GM21381 (cell line): ENCODE measurements around the gene SUCLA2.
"Not testable (repeated sequence)": the region's sequence is repeated elsewhere in the genome, so short reads cannot be mapped to it uniquely, and the experiment has no call there.

ENCODE experiments used
- ATAC-seq: cut with Tn5 transposase; IDR thresholded peaks from one replicate; pipeline ENCODE4 v1.9.1; 2021; ENCODE audit warnings: mild to moderate bottlenecking, moderate library complexity; ENCODE audit not compliant: unreplicated experiment

The SUCLA2 gene

DNA sequence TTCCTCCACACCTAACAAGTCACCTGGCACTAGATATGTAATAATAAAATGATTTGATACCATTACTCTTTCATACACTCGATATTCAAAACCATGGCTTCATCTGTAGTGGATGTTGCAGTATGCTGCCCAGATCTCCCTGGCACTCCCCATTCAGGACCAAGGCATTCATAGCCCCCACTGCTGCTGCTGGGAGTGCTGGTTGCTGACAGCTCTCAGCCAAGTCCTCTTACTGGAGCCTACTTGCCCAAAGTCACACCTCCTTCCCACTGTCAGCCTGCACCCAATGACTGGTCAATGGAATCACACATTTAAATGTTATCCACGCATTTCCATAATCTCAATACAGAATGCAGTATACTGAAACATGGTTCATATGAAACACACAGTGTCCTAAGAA, 3.7 kb downstream of the SUCLA2 start:
- no peak for ATAC-seq

DNA sequence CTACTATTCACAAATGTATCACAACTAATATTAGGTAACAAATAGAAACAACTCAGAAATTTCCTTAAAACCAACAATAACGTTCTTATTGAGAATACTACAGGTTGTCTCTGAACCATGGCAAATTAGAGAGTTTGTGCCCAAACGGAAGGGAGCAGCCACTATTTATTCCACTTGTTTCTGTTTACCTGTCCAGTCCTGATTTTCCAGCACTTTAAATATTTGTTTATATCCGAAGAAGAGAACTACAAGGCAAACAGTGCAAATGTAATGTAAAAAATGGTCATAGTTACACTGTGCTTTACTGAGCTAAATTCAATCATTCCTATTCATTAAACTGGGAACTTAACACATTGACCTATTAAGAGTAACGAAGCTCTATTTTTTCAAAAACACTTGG, 9.2 kb downstream of the SUCLA2 start:
- no peak for ATAC-seq

DNA sequence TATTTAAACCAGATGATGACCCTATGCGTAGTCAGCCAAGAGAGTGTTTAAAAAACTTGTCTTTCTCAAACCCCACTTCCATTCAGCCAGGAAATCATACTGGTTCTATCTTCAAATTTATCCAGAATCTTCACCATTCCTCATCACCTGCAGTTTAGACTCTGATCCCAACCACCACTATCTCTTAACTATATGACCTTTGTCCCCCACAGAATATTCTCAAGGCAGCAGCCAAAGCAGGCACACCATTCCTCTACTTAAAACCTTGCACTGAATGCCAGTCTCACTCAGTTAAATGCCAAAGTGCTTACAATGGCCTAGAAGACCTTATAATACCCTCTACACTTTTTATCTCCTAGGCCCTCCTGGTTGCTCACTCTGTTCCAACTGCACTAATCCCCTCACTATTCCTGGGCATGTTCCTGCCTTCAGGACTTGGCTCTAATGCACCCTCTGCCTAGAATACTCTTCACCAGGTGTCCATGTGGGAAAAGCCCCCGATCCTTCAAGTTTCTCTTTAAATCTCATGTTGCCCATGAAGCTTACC, 10.1 kb downstream of the SUCLA2 start:
- no peak for ATAC-seq

DNA sequence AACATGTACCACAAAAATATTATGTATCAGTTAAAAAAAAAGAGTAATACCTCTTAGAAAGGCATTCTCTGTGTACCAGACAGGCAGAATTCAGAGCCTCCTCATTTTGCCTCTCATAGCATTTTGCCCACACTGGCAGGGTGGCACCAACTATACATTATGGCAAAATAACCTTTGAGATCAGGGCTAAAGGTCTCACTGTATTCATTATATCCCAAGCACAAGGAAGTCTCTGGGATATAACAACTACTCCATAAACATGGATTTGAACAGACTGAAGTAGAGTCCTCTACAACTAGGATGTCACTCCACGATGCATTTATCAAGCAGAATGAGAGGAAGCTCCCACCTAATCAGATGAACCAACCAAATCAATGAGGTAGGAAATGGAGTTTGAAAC, 10.6 kb downstream of the SUCLA2 start:
- ATAC-seq, result no peak

DNA sequence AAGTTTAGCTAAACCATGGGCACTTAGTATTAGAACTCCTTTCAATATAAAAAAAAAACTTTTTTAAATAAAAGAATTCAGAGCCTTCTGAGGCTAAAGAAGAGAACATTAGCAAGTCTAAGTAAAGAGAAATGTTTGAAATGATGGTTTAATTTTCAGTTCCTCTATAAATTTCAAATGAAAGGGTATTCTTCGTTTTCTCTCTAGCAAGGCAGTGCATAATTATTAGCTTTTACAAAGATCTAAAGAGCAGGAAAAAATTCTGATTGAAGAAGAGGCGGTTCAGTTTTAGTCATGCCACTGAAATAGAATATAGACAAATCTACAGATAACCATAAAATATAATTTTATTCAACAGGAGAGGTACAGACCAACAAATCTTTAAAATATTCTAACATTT, 18.0 kb downstream of the SUCLA2 start:
- no peak for ATAC-seq

DNA sequence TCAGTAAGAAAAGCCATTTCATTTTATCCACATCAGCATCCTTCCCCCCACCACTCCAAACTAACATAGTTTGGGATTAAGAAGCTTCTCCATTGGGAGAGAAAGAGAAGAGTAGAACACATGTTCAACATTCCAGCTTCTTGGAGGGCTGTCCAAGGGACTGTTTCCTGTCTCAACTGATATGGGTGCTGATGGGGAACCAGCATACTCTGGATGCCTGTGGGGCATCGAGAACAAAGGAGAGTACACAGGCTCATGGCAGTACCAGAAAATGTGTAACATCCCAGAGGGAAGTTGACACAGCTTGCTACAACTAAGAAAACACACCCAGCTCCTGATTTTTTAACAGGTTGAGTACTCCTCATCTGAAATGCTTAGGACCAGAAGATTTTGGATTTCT, 24.7 kb downstream of the SUCLA2 start:
- no peak for ATAC-seq

DNA sequence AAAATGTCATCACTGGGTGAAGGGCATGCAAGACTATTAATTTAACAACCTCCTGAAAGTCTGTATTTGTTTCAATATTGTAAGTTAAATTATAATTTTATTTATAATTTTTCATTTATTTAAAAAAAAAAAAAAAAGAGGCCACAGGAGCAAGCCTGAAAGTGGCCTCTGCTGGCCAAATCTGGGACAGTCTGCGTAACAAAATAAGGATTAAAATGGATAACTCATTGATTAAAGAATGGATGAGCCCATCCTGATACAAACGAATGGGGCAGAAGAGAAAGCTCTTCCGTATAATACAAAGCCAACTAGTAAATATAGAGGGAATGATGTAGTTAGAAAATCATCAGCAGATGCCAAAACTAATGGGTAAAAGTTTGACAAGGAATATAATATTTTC, 36.2 kb downstream of the SUCLA2 start:
- no peak for ATAC-seq

DNA sequence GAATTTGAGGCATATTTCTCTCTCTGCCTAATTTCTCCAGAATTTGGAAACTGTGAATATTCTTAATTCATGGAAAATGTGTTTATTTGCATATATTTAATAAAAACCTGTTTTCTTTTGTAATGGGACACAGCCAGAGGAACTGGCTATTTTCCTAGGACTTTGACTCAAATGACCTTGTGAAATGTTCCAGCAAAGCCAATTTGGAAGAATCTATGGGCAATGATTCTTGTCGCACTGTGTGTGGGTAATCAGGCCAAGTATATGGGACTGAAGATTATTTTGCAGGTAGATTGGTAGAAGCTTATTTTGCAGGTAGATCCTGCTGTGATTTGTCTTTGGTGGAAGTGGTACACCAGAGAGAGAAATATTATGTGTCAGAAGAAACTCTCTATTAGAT, 38.8 kb downstream of the SUCLA2 start:
- ATAC-seq, result no peak

DNA sequence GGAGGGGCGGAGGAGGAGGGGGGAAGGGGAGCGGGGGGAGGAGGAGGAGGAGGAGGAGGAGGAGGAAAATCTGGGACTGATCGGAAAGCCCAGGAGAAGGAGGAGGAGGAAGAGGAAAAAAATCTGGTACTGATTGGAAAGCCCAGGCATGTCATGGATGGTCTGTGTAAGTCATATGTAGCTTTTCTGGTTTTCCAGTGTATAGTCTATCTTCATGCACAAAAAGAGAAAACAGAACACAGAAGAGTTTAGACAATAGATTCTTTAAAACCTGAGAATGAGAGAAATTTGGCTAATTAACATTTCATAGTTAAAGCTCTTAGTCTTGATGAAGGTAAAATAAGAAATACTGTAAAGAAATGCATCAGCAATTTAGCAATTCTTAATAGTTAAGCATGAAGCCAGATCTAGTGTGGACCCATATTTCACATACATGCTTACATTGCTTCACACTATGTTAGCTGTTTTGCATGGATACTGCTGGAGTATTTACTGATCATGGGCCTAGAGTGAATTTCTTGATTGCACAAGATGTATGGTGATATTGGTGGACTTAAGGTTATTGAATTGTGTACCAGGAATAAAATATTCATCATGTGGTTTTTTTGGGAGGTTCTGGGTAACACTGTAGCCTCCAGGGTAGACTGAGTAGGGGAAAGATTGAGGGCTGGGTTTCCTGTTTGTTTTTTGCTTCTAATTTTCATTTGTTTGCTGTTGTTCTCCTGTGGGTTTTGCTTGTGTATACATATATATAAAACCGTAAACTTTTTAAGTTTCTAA, 41.4 kb downstream of the SUCLA2 start:
- no peak for ATAC-seq

DNA sequence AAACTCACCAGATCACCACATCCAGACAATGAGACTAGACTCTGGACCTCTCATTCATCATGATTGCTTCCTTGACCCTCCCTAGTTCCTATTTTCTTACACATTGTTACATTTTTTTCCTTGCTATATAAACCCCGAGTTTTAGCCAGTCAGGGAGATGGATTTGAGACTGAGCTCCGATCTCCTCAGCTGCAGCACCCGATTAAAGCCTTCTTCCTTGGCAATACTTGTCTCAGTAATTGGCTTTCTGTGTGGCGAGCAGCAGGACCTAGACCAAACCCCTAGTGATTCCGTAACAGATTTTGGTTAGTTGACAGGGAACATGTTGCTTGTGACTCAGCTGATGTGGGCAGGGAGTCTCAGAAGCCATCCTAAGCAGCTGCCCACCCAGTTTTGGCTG, 44.0 kb downstream of the SUCLA2 start:
- ATAC-seq, result no peak

DNA sequence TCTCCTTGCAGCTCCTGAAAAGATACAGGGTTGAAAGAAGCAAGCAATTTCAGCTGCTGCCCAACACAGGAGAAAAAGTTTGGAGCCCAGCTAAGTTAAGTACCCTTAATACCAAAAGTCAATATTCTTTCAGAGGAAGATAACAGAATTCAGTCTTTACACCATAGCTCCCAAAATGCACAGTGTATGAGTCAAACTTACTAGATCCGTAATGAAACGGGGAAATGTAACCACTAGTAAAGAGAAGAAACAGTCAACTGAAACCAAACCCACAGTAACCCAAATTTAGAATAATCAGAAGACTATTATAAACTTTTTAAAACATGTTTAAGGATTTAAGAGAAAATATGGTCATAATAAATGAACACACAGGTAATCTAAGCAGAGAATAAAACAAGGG, 45.2 kb downstream of the SUCLA2 start:
- ATAC-seq, result peak; percentile 49

DNA sequence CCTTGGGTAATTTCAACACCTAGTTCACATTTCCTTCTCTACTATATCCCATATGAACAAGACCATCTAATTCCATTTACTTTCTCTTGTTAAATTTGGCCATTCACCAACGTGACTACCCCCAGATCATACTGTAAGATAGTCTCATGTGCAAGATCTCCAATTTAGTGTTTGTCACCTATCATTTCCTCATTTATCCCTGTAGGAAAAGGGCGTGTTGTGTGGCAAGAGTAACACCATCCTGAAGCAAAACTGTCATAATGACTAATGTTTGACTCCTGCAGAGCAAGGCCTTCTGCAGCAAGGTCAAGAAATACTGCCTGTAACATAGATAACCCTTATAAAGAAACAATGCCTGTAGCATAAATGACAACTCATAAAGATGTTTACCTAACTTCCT, 51.3 kb downstream of the SUCLA2 start:
- no peak for ATAC-seq

DNA sequence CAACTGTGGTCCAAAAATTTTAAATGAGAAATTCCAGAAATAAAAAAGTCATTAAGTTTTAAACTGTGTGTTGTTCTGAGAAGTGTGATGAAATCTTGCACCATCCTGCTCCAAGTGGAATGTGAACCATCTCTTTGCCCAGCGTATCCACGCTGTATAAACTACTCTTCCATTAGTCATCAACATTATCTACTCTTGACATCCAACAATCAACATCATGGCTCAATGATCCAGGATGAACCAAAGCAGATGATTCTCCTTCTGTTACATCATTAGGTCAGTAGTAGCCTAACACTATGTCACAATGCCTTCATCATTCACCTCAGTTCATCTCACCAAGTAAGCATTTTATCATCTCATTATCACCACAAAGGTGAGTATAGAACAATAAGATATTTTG, 55.3 kb downstream of the SUCLA2 start:
- no peak for ATAC-seq

DNA sequence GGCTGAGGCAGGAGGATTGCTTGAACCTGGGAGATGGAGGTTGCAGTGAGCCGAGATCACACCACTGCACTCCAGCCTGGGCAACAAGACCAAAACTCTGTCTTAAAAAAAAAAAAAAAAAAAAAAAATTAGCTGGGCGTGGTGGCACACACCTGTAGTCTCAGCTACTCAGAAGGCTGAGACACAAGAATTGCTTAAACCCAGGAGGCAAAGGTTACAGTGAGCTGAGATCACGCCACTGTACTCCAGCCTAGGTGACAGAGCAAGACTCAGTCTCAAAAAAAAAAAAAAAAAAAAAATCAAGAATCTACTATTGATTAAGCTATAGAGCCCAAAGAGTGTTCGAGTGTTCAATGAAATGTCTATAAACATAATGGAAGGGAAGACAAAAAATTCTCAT, 55.9 kb downstream of the SUCLA2 start:
- not testable (repeated sequence) for ATAC-seq

DNA sequence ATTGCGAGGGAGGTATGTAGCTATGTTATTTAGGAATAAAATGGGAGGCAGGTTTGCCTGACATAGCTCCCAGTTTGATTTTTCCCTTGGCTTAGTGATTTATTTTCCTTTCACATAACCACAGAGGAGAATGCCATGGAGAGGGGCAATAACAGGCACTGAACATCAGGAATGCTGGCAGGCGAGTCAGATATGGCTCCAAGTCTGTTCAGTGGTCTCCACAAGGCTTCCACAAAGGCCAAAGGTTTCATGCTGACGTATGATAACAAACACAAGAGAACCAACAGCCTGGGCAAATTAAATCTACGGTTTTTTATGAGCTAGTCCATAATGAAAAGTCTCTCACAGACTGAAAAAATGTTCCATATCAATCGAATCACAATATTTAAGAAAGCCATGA, 66.7 kb downstream of the SUCLA2 start:
- no peak for ATAC-seq

DNA sequence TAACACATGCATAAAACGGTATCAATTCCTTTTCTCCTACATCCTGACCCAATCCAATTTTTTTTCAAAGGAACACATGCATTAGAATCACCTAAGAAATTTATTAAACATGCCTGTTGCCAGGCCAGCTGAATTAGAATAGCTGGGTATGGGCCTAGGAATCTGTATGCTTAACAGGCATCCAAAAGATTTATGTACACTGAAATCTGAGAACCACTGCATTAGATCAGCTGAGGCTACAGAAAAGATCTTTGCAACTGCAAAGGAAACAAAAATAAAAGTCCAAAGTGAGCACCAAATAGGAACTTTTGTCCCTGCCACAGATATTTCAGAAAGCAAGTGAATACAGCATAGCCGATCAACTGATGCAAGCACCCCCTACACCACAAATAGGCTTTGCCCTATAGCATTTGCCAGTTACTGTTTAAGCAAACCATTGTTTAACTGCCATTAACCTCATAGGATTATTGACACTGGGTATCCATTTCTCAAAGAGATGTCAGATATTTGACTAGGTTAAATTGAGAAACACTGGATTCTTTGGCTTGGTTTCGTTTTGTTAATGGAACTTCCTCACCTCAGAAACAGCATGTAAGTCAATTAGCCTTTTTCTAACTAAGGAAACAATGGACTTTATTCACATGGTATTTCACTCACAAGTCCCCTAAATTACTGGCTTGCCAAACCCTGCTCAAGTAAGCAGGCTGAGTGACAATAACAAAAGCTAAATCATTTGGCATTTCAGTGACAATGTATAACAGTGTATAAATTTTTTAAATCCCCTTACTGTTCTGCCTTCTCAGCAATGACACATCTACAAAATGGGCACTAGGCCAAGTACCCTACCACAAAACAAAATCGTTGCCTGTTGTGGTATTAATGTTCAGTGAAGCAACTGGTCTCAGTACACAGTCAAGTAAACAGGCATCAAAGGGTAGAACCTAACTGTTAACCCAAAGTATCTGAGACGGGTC, 67.8 kb downstream of the SUCLA2 start:
- no peak for ATAC-seq

DNA sequence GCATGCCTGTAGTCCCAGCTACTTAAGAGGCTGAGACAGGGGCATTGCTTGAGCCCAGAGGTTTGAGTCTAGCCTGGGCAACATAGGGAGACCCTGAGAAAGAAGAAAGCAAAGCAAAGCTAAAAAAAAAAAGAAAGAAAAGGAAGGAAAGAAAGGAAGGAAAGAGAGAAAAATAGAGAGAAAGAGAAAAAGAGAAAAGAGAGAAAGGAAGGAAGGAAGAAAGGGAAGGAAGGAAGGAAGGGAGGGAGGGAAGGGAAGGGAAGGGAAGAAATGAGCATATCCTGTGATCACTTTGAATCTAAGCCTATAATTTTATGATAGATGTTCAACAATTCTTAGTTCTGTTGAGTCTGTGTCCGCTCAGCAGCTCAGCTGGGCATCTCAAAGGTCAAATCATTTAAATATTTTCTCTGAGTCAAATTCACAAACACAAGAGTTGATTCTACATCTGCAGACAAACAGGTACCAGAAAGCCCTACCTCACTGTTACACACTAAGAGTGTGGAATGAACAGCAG, 70.4 kb downstream of the SUCLA2 start:
- no peak for ATAC-seq

DNA sequence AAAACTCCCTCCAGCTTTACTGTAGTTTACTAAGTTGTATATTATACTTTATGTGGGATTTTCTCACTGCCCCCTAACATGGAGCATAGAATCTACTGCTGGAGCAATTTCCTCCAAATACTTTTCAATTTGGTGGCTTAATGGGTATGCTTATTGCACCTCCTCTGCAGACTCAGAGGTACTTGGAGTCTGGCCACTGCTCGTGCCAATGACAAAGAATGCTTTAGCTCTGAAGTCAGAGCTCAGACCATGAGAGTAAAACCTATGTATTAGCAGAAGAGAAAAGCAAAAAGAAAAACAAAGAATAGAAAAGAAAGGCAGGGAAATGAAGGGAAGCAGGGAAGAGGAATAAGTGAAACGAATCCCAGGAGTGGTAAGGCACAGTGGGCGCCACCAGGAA, 71.9 kb downstream of the SUCLA2 start:
- ATAC-seq, result no peak

DNA sequence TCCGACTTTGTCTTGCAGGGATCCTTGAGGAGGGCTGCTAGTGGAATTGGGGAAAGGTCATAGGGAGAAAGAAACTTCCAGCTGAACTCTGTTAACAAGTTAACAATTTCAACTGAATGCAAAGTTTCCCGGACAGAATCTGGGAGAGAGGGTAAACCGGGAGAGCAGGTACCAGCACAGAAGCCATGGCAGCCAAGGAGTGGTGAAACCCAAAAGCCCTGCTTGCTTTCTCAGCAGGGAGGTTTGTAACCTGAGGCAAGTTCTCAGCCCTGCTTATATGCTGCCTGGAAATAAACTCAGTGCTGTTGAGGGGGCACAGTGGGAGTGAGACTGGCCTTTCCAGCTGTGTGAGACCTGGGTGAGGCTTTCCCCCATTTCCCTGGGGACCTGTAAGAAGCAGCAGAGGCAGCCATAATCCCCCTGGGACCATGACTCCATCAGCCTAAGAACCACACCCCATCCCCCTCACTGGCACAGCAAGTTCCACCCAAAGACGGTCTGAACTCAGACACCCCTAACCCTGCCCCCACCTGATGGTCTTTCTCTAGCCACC, 84.0 kb downstream of the SUCLA2 start:
- no peak for ATAC-seq

DNA sequence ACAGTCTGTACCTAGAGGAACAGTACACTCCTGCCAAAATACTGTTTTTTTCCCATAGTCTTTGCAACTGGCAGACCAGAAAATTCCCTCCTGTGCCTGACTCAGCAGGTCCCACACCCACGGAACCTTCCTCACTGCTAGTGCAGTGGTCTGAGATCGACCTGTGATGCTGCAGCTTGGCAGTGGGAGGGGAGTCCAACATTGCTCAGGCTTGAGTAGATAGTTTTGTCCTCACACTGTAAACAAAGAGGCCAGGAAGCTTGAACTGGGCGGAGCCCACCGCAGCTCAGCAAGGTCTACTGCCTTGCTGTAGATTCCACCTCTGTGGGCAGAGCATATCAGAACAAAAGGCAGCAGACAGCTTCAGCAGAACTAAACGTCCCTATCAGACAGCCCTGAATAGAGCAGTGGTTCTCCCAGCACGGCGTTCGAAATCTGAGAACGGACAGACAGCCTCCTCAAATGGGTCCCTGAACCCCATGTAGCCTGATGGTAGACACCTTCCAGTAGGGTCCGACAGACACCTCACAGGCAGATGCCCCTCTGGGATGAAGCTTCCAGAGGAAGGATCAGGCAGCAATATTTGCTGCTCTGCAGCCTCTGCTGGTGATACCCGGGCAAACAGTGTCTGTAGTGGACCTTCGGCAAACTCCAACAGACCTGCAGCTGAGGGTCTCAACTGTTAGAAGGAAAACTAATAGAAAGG, 92.7 kb downstream of the SUCLA2 start:
- ATAC-seq, result no peak

DNA sequence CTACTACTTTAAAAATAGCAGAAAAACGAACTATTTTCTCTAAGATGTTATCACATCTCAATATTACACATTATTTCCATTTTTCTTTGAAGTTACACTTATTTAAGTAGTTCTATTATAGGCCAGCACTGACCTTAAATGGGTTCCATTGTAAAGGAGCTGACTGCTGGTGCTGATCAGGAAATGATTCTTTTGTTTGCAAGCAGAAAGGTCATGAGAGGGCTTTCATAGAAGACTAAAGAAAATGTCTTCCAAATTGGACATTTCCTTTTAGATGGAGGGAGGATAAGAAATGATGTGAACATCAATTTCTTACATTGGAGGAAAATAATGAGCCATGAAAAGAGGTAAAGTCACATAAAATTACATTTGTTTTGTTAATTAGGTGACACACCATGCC, 96.2 kb downstream of the SUCLA2 start:
- ATAC-seq, result no peak
